GM19467 (cell line): ENCODE measurements around the gene TNFRSF4.

Experiments
- ATAC-seq: cut with Tn5 transposase; IDR thresholded peaks from one replicate; pipeline ENCODE4 v1.9.1; 2021; ENCODE audit warnings: mild to moderate bottlenecking, moderate library complexity; ENCODE audit not compliant: unreplicated experiment

The TNFRSF4 gene

DNA sequence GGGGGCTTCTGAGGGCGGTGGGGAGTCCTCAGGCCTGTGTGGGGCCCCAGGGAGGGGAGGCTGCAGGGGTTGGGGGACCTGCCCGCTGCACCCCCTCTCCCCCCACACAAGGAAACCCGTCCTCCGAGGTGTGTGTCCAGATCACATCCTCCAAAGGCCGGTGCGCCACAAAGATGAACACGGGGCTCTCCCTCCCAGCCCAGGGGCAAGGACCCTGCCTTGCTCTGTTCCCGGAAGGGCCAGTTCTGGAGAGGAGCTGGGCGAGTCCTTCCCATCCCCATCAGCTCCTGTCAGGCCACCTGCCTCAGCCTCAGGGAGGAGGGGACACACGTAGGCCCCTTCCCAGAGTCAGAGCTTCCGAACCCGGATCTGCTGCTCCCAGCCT lies 42.8 kb downstream of the TNFRSF4 start:
- no peak for ATAC-seq

DNA sequence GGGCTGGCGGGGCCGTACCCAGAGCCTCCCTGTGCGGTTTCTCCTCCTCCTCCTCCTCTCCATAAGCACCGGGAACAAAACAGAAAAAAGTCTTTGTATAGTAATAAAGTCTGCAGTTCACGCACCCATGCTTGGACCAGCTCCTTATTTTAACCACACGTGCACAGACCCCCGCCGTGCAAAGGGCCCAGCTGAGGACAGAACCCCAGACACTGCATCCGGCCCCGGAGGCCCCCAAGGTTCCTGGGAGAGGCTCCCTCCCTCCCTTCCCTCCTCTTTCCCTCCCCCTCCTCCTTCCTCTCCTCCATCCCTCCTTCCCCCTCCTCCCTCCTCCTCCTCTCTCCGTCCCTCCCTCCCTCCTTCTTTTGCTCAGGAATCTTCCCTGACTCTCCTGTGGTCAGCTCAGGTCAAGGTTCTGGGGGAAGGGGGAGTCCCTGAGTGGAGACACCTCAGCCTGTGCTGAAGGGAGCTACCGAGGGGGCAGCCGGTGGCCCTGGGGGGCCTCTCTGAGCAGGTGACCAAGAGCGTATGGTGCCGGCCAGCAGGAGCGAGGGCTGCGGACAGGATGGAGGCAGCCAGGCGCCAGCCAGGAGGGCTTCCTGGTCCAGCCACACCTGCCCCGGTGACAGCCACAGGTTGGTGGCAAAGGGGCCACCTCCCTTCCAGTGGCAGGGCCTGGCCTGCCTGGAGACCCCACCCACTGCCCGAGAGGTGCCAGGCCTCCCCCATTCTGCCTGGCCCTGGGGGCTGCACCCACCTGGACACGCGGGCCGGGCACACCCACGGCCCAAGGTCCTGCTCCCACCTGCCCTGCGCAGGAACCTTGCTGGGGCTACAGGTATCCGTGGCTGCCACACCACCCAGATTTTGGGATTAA lies 43.5 kb downstream of the TNFRSF4 start:
- ATAC-seq, result no peak

DNA sequence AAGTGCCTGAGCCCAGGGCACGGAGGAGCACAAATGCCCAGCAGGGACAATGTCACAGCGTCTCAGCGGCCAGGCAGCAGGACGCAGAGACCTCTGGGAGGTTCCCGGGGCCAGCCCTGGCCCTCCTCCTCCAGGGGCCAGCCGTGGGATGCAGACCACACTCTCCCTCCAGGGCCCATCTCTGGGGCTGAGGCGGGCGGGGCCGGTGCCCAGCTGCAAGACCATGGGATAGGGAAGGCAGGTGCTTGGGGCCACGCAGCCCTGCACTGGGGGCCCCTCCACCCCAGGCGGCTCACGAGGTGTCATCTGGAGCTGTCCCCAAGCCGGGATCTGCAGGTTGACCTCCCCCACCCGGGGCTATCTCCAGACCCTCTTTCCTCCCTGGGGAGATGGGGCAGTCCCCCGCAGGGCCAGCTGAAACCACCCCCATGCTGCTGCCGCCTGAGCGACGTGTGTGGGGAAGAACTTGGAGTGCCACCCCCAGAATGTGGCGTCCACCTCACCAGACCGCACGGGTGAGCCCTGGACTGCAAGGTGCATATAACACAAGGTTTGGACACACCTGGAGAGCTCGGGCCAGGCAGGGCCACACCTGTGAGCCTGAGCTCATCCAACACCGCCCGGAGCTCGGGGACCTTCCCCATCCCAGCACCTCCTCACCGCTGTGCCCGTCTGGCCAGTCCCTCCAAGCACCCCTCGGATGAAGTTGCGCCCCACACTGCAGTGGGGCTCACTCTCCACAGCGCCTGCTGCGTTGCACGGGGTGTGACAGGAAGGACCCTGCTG lies 44.3 kb downstream of the TNFRSF4 start:
- no peak for ATAC-seq

DNA sequence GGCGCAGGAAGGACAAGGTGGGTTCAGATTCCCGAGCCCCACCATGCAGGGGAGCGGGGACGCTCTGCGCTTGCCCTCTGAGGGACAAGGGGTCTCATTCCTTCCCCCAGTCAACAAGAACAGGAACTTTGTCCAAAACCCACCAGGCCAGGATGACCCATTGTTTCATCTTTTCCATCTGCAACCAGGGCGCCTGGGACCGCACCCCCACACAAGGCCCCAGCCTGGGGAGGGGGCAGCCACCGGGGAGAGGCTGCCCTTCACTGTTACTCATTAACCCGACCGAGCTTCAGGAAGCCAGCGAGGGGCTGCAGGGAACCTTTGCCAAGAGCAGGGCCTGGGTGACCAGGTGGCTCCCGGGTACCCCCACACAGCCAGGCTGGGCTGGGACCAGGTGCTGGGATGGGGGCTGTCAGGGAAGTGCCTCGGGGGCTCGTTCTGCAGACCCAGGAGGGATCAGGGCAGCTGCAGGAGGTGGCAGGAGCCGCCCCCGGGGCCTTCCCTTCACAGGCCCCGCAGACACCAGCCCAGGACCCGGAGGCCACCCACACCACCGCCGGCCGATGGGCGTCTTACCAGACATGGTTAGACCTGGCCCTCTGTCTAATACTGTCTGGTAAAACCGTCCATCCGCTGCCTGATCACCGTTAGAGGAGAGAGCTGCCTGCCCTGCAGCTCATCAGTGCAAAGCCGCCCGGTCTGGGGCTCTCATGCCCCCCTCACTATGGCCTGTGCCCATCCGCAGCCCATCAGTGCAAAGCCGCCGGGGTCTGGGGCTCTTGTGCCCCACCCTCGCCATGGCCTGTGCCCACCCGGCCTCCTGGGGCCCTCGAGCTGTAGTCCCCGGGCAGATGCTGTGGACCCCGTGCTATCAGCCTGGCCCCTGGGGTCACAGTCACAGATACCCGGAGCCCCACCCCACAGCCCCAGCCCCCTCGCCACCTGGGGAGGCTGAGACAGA lies 45.2 kb downstream of the TNFRSF4 start:
- ATAC-seq, result no peak

DNA sequence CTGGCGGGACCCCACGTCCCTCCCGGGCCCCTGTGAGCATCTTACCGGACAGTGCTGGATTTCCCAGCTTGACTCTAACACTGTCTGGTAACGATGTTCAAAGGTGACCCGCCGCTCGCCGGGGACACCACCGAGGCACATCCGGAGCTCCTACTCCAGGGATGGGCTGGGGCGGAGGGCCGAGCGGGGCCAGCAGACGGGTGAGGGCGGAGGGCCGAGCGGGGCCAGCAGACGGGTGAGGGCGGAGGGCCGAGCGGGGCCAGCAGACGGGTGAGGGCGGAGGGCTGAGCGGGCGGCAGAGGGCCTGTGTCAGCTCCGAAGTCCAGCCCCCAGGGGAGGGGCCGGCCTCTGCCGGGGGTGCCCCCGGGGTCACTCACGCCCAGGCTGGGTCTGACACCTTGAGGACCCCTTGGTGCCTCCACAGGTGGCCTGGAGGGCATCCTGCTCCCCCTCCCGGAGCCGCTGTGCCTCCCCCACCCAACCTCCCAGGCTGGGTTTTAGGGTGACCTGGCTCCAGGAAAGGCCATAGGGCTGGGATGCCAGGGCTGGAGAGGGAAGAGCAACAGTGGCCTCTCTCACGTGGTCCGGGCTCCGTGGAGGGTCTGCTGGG lies 46.0 kb downstream of the TNFRSF4 start:
- ATAC-seq, result no peak

DNA sequence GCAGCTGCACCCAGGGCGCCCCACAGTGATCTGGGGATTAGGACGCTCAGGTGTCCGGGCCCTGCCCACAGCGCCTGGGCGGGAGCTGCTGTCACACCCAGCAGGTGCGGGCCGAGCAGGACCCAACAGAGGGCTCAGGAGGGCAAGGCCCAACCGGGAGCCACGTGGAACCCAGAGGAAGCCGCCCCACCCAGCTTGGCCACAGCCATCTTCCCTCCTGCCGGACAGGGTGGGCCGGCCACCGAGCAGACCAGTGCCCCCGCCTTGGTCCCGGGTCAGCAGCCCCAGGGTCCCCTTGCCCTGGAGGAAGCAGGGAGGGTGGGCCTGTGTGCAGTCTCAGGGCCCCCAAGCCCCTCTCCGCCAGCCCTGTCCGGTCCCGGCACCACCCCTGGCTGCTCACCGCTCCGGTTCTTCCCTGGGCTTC lies 46.5 kb downstream of the TNFRSF4 start:
- no peak for ATAC-seq

DNA sequence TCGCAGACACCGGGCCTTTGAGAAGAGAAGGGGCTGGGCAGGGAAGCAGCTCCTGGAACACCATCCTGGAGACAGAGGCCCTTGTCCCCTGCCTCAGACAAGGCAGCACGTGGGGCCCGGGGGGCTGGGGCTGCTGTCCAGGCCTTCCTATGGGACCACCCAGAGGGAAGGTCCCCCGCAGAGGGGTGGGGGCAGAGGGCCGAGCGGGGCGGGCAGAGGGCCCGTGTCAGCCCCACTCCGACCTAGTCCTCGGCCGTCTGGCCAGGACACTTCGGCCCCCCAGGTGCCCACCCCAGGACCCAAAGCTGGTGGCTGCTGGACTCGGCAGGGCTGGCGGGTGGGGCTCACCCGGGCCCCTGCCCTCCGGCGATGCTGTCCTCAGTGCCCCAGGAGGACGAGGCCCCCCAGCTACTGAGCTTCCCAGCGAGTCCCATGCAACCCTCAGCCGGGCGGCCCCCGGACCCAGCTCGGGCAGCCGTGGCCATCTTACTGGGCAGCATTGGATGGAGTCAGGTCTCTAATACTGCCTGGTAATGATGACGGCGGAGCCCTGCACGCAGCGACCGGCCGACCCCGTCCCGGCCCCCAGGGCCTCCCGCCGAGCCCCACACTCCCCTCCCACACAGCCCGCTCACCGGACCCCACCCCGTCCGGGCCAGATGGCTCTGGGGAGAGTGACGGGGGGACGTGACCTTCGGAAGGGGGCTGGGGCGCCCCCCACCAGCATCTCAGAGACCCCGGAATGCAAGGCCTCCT lies 47.1 kb downstream of the TNFRSF4 start:
- ATAC-seq, result no peak

DNA sequence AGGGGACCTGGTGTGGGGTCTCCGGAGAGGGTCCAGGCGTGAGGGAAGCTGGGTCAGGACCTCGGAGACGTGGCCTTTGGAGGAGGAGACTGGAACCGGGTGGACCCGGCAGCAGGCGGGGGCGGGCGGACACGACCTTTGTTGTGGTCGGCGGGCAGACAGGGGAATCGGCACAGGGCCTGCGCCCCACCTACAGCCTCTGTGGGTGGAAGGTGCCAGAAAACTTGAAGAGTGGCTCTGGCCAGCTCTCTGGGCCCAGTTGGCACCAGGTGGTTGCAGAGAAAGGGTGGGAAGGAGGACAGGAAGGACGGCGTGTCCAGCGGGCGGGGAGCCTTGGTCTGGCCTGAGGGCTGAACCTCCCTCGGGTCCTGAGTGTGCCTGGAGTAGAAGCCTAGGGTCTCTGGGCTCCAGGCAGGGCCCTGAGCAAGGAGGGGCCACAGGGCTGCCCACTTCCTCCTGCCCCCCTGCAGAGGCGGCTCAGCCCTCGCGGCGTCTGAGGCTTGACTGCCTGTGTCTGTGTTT lies 48.0 kb downstream of the TNFRSF4 start:
- ATAC-seq, result no peak

DNA sequence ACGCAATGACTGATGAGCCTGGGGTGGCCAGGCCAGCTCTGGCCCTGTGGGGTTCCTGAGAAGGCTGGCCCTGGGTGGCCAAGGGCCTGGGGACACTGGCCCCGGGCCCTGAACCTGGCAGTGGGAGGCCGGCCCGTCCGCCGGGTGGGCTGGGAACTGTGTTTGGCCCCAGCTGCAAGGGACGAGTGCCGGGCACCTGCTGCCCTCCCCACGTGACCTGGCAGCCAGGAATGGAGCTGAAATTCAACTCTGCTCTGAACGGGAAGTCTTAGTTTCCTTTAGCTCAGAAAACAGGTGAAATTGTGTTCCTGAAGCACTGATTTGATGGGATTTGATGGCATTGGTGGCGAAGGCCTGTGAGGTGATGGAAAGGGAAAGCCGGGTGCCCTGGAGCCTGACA lies 48.5 kb downstream of the TNFRSF4 start:
- no peak for ATAC-seq

DNA sequence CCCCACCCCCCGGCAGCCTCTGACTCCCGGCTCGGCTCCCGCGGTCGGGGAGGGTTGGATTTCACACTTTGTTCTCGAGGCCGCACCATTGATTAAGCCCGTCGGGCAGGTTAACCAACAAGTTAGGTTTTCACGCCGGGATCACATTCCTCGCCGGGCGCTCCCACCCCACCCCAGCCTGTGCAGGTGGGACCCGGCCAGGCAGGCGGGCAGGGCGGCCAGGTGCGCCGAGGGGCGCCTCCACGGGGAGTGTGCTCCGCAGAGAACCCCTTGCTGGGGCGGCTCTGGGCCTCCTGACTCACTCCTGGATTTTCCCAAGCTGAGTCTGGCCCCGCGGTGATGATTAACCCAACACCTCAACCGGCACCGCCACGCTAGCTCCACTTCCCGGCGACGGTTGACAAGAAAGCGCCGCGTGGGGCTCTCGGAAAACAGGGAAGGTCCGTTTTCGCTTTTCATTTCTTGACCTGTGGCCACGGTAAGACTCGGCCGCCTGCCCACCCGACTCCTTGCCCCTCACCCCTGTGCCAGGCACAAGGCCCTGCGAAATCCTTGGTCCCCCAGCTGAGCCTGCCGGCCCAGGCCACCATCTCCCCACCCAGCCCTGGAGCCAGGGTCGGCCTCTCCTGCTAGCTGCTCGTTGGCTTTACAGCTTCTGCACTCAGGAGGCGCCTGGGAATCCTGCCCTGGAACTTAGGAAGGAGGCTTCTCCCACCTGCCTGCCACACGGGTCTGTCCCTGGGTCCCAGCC lies 49.1 kb downstream of the TNFRSF4 start:
- no peak for ATAC-seq

DNA sequence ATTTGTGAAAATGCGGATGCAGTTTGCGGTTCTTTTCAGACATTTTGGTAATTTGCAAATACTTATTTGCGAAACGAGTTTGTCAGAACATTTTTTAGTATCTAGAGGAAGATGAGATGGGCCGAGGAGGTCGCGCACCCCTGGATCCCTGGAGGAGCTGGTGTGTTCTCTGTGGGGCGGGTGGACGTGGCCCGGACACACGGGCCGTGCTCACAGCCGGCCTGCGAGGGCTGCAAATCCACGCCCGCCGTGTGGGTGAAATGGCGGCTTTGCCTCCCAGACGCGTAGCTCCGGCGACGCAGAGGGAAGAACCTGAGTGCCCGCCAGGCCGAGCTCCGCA lies 49.6 kb downstream of the TNFRSF4 start:
- ATAC-seq, result no peak

DNA sequence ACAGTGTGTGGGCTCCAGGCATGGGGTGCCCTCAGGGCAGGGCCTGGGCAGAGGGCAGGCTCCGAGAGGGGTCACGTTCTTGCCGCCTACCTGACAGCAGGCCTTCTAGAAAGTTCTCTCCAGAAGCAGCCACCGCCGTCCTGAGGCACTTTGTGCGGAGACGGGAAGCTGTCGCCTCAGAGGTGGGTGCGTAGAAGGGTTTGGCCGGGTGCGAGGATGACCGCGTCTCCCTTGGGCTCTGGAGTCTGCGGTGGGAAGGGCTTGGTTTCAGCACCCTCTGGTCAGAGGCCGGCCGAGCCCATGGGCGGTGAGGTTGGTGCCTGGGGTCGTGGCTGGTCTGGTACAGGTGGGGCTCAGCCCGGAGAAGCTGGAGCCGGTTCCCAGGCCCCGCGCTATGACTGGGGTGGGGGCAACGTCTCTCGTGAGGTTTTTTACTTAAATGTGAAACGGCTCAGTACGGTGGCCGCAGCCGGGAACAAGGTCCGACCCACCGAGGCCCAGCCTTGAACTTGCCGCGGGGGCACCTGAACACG lies 50.3 kb downstream of the TNFRSF4 start:
- ATAC-seq, result no peak

DNA sequence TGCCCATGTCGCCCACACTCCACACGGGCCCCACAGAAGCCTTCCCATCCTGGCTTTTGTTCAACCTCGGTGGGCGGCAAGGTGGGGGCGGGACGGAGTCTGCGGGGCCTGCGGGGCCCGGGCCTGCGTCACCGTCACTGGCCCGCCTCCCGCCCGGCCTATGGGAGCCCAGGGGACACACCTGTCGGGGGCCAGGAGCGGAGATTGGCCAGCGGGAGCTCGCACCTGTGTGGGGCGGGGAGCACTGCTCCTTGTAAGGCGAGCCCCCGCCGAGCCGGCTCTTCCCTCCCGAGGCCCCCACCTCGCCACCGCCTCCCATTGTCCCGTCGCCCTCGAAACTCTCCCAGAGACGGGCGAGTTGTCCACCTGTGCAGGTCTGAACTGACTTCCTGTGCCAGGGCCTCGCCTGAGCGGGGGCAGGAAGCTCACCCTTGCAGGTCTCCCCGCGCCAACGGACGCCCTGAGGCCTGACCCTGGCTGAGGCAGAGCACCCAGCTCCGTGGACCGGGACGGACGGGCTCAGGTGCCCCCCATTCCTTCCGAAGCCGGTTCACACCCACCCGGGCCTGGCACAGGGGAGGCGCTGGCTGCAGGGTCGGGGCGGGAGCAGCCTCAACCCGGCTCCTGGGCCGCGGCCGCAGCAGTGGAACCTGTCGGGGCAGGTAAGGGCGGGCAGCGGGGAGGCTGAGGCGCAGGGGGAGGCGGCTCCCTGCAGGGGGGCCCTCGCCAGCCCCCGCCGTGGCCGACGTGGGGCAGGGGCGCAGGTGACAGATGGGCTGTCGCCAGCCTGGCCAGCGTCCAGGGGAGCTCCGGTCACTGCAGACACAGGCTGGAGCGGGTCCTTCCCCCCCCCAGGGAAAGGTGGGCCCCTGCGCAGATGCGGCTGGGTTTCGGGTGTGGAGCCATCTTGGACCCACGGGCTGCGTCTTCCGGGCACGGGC lies 51.1 kb downstream of the TNFRSF4 start:
- ATAC-seq, result no peak

DNA sequence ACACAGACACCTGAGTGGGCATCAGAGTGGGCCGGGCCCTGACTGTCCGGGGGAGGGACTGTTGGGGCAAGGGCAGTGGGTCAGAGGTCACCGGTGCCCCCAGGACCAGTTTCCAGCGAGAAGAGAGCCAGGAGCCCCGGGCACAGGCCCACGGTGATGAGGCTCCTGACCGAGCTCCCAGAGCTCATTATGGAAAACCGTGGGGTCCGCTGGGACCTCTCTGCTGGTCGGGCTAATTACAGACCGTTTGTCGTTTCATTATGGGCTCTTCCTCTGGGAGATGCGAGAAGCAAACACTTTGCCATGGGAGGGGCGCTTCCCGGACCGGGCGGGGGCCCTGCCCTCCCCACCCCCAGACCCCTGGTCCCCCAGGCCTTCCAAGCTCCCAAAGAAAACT lies 52.3 kb downstream of the TNFRSF4 start:
- no peak for ATAC-seq
